HG02623 (cell line): ENCODE results near the gene RNF113B.

Source experiments
- ATAC-seq: cut with Tn5 transposase; IDR thresholded peaks from one replicate; pipeline ENCODE4 v1.9.1; 2021; ENCODE audit warnings: moderate library complexity; ENCODE audit not compliant: unreplicated experiment

The RNF113B gene

GRCh38 chr13:98176777-98177608 is at the start of gene RNF113B:
RNF113B (minus strand) TSS chr13:98177269; CDS start chr13:98177236, 33 bp downstream.
- ATAC-seq, result no peak

GRCh38 chr13:98226496-98226895 is 49.4 kb upstream of the RNF113B start:
- ATAC-seq, result no peak

- ATAC-seq, result no peak
Measured at GRCh38 chr13:98225036-98225940, 48.2 kb upstream of the RNF113B start.

- ATAC-seq, result no peak
Measured at GRCh38 chr13:98224557-98224956, 47.5 kb upstream of the RNF113B start.

- no peak for ATAC-seq
Measured at GRCh38 chr13:98223741-98224140, 46.7 kb upstream of the RNF113B start.

GRCh38 chr13:98222816-98223215 is 45.7 kb upstream of the RNF113B start:
- no peak for ATAC-seq

- no peak for ATAC-seq
Measured at GRCh38 chr13:98222081-98222554, 45.0 kb upstream of the RNF113B start.

- ATAC-seq, result no peak
Measured at GRCh38 chr13:98221234-98221633, 44.2 kb upstream of the RNF113B start.

GRCh38 chr13:98220271-98220791 is 43.3 kb upstream of the RNF113B start:
- no peak for ATAC-seq

GRCh38 chr13:98219685-98220084 is 42.6 kb upstream of the RNF113B start:
- ATAC-seq, result no peak

GRCh38 chr13:98217597-98217996 is 40.5 kb upstream of the RNF113B start:
- ATAC-seq, result no peak

GRCh38 chr13:98216711-98217285 is 39.7 kb upstream of the RNF113B start:
- no peak for ATAC-seq

- ATAC-seq, result no peak
Measured at GRCh38 chr13:98216135-98216565, 39.1 kb upstream of the RNF113B start.

GRCh38 chr13:98215508-98215907 is 38.4 kb upstream of the RNF113B start:
- no peak for ATAC-seq

- ATAC-seq, result no peak
Measured at GRCh38 chr13:98214707-98215106, 37.6 kb upstream of the RNF113B start.

- no peak for ATAC-seq
Measured at GRCh38 chr13:98214008-98214643, 37.1 kb upstream of the RNF113B start.

- ATAC-seq, result no peak
Measured at GRCh38 chr13:98213354-98213753, 36.3 kb upstream of the RNF113B start.

GRCh38 chr13:98212763-98213162 is 35.7 kb upstream of the RNF113B start:
- ATAC-seq, result no peak

- ATAC-seq, result no peak
Measured at GRCh38 chr13:98208606-98209005, 31.5 kb upstream of the RNF113B start.

- no peak for ATAC-seq
Measured at GRCh38 chr13:98207416-98207815, 30.3 kb upstream of the RNF113B start.

GRCh38 chr13:98206946-98207345 is 29.9 kb upstream of the RNF113B start:
- no peak for ATAC-seq
